Trophoblast cell (in vitro differentiated cells and primary cell): ENCODE measurements around the gene RPRD1A.

Source experiments
- DNase-seq, 2 donors: peaks; one replicate each; pipeline ENCODE4 v3.0.0-alpha.2; 2016
- H2AFZ ChIP-seq: 2 replicates; pipeline ENCODE4 v1.6.1; 2013; ENCODE audit warnings: low read length, moderate library complexity, mild to moderate bottlenecking; ENCODE audit not compliant: insufficient read depth, poor library complexity
- H2AK5ac ChIP-seq: 2 replicates; pipeline ENCODE4 v1.6.1; 2013; ENCODE audit warnings: mild to moderate bottlenecking, low read length
- H2BK120ac ChIP-seq: 2 replicates; pipeline ENCODE4 v1.6.1; 2013; ENCODE audit warnings: low read length, mild to moderate bottlenecking, moderate library complexity; ENCODE audit not compliant: insufficient read depth, poor library complexity
- H2BK12ac ChIP-seq: 2 replicates; pipeline ENCODE4 v1.6.1; 2013; ENCODE audit warnings: mild to moderate bottlenecking, low read length, moderate library complexity
- H2BK5ac ChIP-seq: 2 replicates; pipeline ENCODE4 v1.6.1; 2013; ENCODE audit warnings: low read length, low read depth, moderate library complexity, mild to moderate bottlenecking; ENCODE audit not compliant: poor library complexity
- H3K14ac ChIP-seq: 2 replicates; pipeline ENCODE4 v1.6.1; 2013; ENCODE audit warnings: mild to moderate bottlenecking, low read length
- H3K18ac ChIP-seq: 2 replicates; pipeline ENCODE4 v1.6.1; 2013; ENCODE audit warnings: mild to moderate bottlenecking, low read length
- H3K23ac ChIP-seq: 2 replicates; pipeline ENCODE4 v1.6.1; 2013; ENCODE audit warnings: low read length
- H3K27ac ChIP-seq: 2 replicates; pipeline ENCODE4 v1.5.1; 2013; ENCODE audit warnings: low read depth, mild to moderate bottlenecking, inconsistent platforms, low read length, moderate library complexity
- H3K27me3 ChIP-seq: 2 replicates; pipeline ENCODE4 v1.6.1; 2013; ENCODE audit warnings: inconsistent platforms, mild to moderate bottlenecking, low read length, moderate library complexity; ENCODE audit not compliant: insufficient read depth
- H3K36me3 ChIP-seq, 2 experiments: 1 replicate in 1 of 2; 2 replicates in 1 of 2; pipeline ENCODE4 v1.6.1; 2013; ENCODE audit warnings: low read length in 2 of 2, mild to moderate bottlenecking in 2 of 2, moderate library complexity in 1 of 2; ENCODE audit not compliant: insufficient read depth in 2 of 2, control insufficient read depth in 1 of 2
- H3K4ac ChIP-seq: 2 replicates; pipeline ENCODE4 v1.6.1; 2013; ENCODE audit warnings: low read depth, mild to moderate bottlenecking, low read length, moderate library complexity
- H3K4me1 ChIP-seq, 2 experiments: 1 replicate in 1 of 2; 2 replicates in 1 of 2; pipeline ENCODE4 v1.6.1; 2013; ENCODE audit warnings: low read length in 2 of 2, mild to moderate bottlenecking in 2 of 2, moderate library complexity in 1 of 2; ENCODE audit not compliant: insufficient read depth in 2 of 2, control insufficient read depth in 1 of 2
- H3K4me2 ChIP-seq: 2 replicates; pipeline ENCODE4 v1.6.1; 2013; ENCODE audit warnings: inconsistent platforms, mild to moderate bottlenecking, low read length, moderate library complexity
- H3K4me3 ChIP-seq: 2 replicates; pipeline ENCODE4 v1.5.1; 2013; ENCODE audit warnings: mild to moderate bottlenecking, low read depth, low read length, inconsistent platforms
- H3K79me1 ChIP-seq: one replicate; pipeline ENCODE4 v1.6.1; 2013; ENCODE audit warnings: low read length
- H3K79me2 ChIP-seq: 2 replicates; pipeline ENCODE4 v1.6.1; 2013; ENCODE audit warnings: low read length, mild to moderate bottlenecking; ENCODE audit not compliant: control insufficient read depth, insufficient read depth, poor library complexity
- H3K9ac ChIP-seq: 2 replicates; pipeline ENCODE4 v1.6.1; 2013; ENCODE audit warnings: mild to moderate bottlenecking, low read length
- H3K9me3 ChIP-seq: 2 replicates; pipeline ENCODE4 v1.6.1; 2013; ENCODE audit warnings: low read depth, mild to moderate bottlenecking, control low read depth, inconsistent platforms, low read length; ENCODE audit not compliant: insufficient read depth
- H4K12ac ChIP-seq: 2 replicates; pipeline ENCODE4 v1.6.1; 2013; ENCODE audit warnings: low read depth, mild to moderate bottlenecking, low read length, moderate library complexity
- H4K8ac ChIP-seq: 2 replicates; pipeline ENCODE4 v1.6.1; 2013; ENCODE audit warnings: low read depth, mild to moderate bottlenecking, low read length, moderate library complexity
- H4K91ac ChIP-seq: one replicate; pipeline ENCODE4 v1.6.1; 2013; ENCODE audit warnings: low read depth, mild to moderate bottlenecking, low read length, moderate library complexity
- WGBS: extraction: QIAGEN DNeasy Blood & Tissue Kit; methylation state at CpG from one replicate; pipeline ENCODE4 v1.1.7; 2013; ENCODE audit warnings: missing lambda C conversion rate; ENCODE audit not compliant: insufficient read length, insufficient coverage; ENCODE audit errors: extremely low coverage; 5-methylcytosine and 5-hydroxymethylcytosine counted together

RPRD1A gene

GRCh38 chr18:36051760-36052159 lies 15.6 kb downstream of the RPRD1A start:
- Histone ChIP-seq H3K79me2 (no peaks in the 10 kb centered on the region), H4K91ac (no peak overlapping the region), H3K9me3 (no peaks in the 10 kb centered on the region), H2BK120ac (no peak overlapping the region), H2AK5ac (no peak overlapping the region), H3K14ac (no peak overlapping the region), H3K79me1 (no peaks in the 10 kb centered on the region), H4K8ac (no peak overlapping the region), H3K9ac (no peak overlapping the region), H3K27ac (no peak overlapping the region), H3K23ac (no peak overlapping the region), H2BK5ac (no peak overlapping the region), H4K12ac (no peak overlapping the region), H2BK12ac (no peak overlapping the region), H3K4me2 (no peak overlapping the region), H3K4me3 (no peak overlapping the region), H3K4me1 (no peaks in the 10 kb centered on the region), H2AFZ (no peak overlapping the region), H3K36me3 (no peaks in the 10 kb centered on the region), H3K27me3 (no peaks in the 10 kb centered on the region), H3K18ac (no peak overlapping the region), H3K4ac (no peak overlapping the region)
- no CpG with 5 or more reads among the region's 3 CpGs for WGBS
- DNase-seq: no peak

- H3K14ac ChIP-seq: no peak overlapping the region
- H3K4ac ChIP-seq: no peak overlapping the region
- H2BK5ac ChIP-seq: no peak overlapping the region
- no peak overlapping the region for H3K4me3 ChIP-seq
- no peak overlapping the region for H2BK120ac ChIP-seq
- no peak overlapping the region for H2BK12ac ChIP-seq
- H4K91ac ChIP-seq: no peak overlapping the region
- no peak overlapping the region for H3K4me2 ChIP-seq
- H3K79me1 ChIP-seq: no peaks in the 10 kb centered on the region
- no peaks in the 10 kb centered on the region for H3K27me3 ChIP-seq
- no peak overlapping the region for H3K18ac ChIP-seq
- H3K4me1 ChIP-seq: no peaks in the 10 kb centered on the region
- no peak overlapping the region for H4K8ac ChIP-seq
- H3K23ac ChIP-seq: no peak overlapping the region
- H2AFZ ChIP-seq: no peak overlapping the region
- no peak overlapping the region for H3K27ac ChIP-seq
- peaks cover 1% of the 10 kb centered on the region for H3K79me2 ChIP-seq
- H2AK5ac ChIP-seq: no peak overlapping the region
- no peak overlapping the region for H4K12ac ChIP-seq
- H3K9ac ChIP-seq: no peak overlapping the region
- H3K9me3 ChIP-seq: no peaks in the 10 kb centered on the region
- no peaks in the 10 kb centered on the region for H3K36me3 ChIP-seq
- DNase-seq: no peak
These were observed 16.9 kb downstream of the RPRD1A start for GRCh38 chr18:36050479-36050878.

GRCh38 chr18:36047521-36047920 lies 19.8 kb downstream of the RPRD1A start:
- Histone ChIP-seq H3K18ac (no peak overlapping the region), H2BK5ac (no peak overlapping the region), H3K9ac (no peak overlapping the region), H2BK12ac (no peak overlapping the region), H3K4ac (no peak overlapping the region), H3K14ac (no peak overlapping the region), H4K91ac (no peak overlapping the region), H3K79me1 (no peaks in the 10 kb centered on the region), H3K4me2 (no peak overlapping the region), H4K12ac (no peak overlapping the region), H3K9me3 (no peaks in the 10 kb centered on the region), H3K23ac (no peak overlapping the region), H2AFZ (no peak overlapping the region), H3K27me3 (no peaks in the 10 kb centered on the region), H3K79me2 (peaks cover 1% of the 10 kb centered on the region), H3K4me3 (no peak overlapping the region), H3K27ac (no peak overlapping the region), H2BK120ac (no peak overlapping the region), H2AK5ac (no peak overlapping the region), H4K8ac (no peak overlapping the region), H3K36me3 (no peaks in the 10 kb centered on the region), H3K4me1 (no peaks in the 10 kb centered on the region)
- no peak for DNase-seq

- no peaks in the 10 kb centered on the region for H3K79me1 ChIP-seq
- no peak overlapping the region for H3K4ac ChIP-seq
- no peak overlapping the region for H2AK5ac ChIP-seq
- H4K8ac ChIP-seq: no peak overlapping the region
- peaks cover 1% of the 10 kb centered on the region for H3K79me2 ChIP-seq
- H3K27me3 ChIP-seq: no peaks in the 10 kb centered on the region
- H2BK12ac ChIP-seq: no peak overlapping the region
- no peak overlapping the region for H2AFZ ChIP-seq
- H3K27ac ChIP-seq: no peak overlapping the region
- H3K4me3 ChIP-seq: no peak overlapping the region
- no peak overlapping the region for H4K12ac ChIP-seq
- no peak for DNase-seq
- H3K9ac ChIP-seq: no peak overlapping the region
- no peaks in the 10 kb centered on the region for H3K9me3 ChIP-seq
- H2BK120ac ChIP-seq: no peak overlapping the region
- H3K4me1 ChIP-seq: no peaks in the 10 kb centered on the region
- no peak overlapping the region for H3K18ac ChIP-seq
- no peak overlapping the region for H2BK5ac ChIP-seq
- WGBS: no CpG with 5 or more reads among the region's 3 CpGs
- H4K91ac ChIP-seq: no peak overlapping the region
- H3K23ac ChIP-seq: no peak overlapping the region
- H3K4me2 ChIP-seq: no peak overlapping the region
- H3K36me3 ChIP-seq: no peaks in the 10 kb centered on the region
- no peak overlapping the region for H3K14ac ChIP-seq
These were observed 20.5 kb downstream of the RPRD1A start for GRCh38 chr18:36046898-36047297.
